MM.1S (cell line): ENCODE data around the gene DHH.

Source experiments
- EZH2phosphoT487 ChIP-seq: fragments of 300-600 bp; sonication (generic); IDR thresholded peaks from 2 replicates; pipeline ENCODE4 v1.6.1; 2018; ENCODE audit warnings: antibody characterized with exemption, low read length
- TF ChIP-seq, protein P1 (sequence below): fragments of 300-600 bp; sonication (generic); IDR thresholded peaks from 2 replicates; pipeline ENCODE4 v1.5.1; 2016; ENCODE audit warnings: antibody characterized with exemption, low read length, mixed read lengths

DNA sequence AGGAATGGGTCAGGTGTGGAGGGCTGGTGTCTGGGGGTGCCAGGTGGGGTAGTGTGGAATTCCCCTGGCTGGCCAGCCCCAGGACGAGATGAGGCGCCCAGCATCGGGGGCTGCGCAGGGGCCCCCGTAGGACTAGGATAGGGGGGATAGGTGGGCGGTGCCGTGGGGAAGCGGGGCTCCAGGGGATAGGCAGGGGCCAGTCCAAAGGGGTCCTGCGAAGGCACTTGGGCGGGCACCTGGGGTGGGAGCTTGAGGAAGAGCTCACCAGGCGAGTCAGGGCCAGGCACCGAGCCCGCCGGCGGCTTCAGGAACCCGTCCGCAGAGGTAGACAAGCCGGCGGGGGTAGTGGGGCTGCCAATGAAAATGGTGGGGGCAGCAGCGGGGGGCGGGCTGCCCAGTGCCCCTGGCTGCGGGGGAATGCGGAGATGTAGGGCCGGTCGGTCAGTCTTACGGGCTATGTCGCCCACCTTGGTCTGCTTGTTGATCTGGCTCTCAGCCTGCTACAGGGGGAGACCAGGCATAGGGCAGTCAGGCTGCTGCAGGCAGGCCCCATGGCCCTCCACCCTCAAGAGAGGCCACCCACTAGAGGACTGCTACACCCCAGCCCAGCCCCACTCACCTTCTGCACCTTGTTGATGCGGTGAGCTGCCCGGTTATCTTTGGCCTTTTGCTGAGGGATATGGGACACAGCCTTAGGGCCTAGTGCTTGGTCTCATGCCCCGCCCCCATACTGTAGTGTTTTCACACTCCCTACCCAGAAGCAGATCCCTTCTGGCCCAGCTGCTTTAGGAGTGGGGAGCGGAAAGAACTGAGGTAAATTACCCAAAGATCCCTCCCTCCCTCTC, 53.3 kb downstream of the DHH start:
- TF ChIP-seq, protein P1, sequence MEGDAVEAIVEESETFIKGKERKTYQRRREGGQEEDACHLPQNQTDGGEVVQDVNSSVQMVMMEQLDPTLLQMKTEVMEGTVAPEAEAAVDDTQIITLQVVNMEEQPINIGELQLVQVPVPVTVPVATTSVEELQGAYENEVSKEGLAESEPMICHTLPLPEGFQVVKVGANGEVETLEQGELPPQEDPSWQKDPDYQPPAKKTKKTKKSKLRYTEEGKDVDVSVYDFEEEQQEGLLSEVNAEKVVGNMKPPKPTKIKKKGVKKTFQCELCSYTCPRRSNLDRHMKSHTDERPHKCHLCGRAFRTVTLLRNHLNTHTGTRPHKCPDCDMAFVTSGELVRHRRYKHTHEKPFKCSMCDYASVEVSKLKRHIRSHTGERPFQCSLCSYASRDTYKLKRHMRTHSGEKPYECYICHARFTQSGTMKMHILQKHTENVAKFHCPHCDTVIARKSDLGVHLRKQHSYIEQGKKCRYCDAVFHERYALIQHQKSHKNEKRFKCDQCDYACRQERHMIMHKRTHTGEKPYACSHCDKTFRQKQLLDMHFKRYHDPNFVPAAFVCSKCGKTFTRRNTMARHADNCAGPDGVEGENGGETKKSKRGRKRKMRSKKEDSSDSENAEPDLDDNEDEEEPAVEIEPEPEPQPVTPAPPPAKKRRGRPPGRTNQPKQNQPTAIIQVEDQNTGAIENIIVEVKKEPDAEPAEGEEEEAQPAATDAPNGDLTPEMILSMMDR = no peak
- no peak for TF ChIP-seq EZH2phosphoT487
